Hepatocyte (in vitro differentiated cells): ENCODE results near the gene EIF3K.

Experiments used
- CTCF ChIP-seq: fragments of 200-600 bp; sonication (generic); IDR thresholded peaks from 2 replicates; pipeline ENCODE4 v1.5.1; 2016; ENCODE audit warnings: antibody characterized with exemption, mild to moderate bottlenecking; ENCODE audit not compliant: poor library complexity
- EZH2phosphoT487 ChIP-seq: fragments of 200-600 bp; sonication (generic); IDR thresholded peaks from one replicate; pipeline ENCODE4 v1.6.1; 2018; ENCODE audit warnings: antibody characterized with exemption, mild to moderate bottlenecking, low read depth, moderate library complexity; ENCODE audit not compliant: unreplicated experiment, severe bottlenecking

GRCh38 chr19:38658462-38659306, 39.7 kb downstream of the EIF3K start:
- TF ChIP-seq EZH2phosphoT487 (no peak), CTCF (no peak)
